Kidney glomerular epithelial cell (primary cell): ENCODE measurements around the gene NIPAL4.
"Not testable (repeated sequence)": the region's sequence is repeated elsewhere in the genome, so short reads cannot be mapped to it uniquely, and the experiment has no call there.

Experiments
- DNase-seq: peaks from one replicate; lab custom pipeline; 2025; lab: John Stamatoyannopoulos, UW

Gene NIPAL4

GRCh38 chr5:157459715-157460599 lies at the start of gene NIPAL4:
NIPAL4 (plus strand) TSS chr5:157460213; CDS start chr5:157460321, 108 bp downstream.
- DNase-seq: no peak

- no peak for DNase-seq
These were observed 44.2 kb upstream of the NIPAL4 start for GRCh38 chr5:157415838-157416237.

- DNase-seq: not testable (repeated sequence)
These were observed 40.5 kb upstream of the NIPAL4 start for GRCh38 chr5:157419521-157419920.

- DNase-seq: not testable (repeated sequence)
These were observed 30.1 kb upstream of the NIPAL4 start for GRCh38 chr5:157429920-157430319.

- DNase-seq: peak; percentile 80
These were observed 28.3 kb upstream of the NIPAL4 start for GRCh38 chr5:157431544-157432200.

- DNase-seq: no peak
These were observed 25.9 kb upstream of the NIPAL4 start for GRCh38 chr5:157434096-157434495.

- DNase-seq: no peak
These were observed 16.9 kb upstream of the NIPAL4 start for GRCh38 chr5:157443041-157443549.

GRCh38 chr5:157444224-157444623 lies 15.8 kb upstream of the NIPAL4 start:
- no peak for DNase-seq

- no peak for DNase-seq
These were observed 14.1 kb upstream of the NIPAL4 start for GRCh38 chr5:157445745-157446411.

GRCh38 chr5:157446412-157446935 lies 13.5 kb upstream of the NIPAL4 start:
- DNase-seq: no peak

- no peak for DNase-seq
These were observed 12.8 kb upstream of the NIPAL4 start for GRCh38 chr5:157447201-157447637.

GRCh38 chr5:157449011-157449723 lies 10.8 kb upstream of the NIPAL4 start:
- DNase-seq: no peak

GRCh38 chr5:157450024-157450423 lies 10.0 kb upstream of the NIPAL4 start:
- no peak for DNase-seq

GRCh38 chr5:157451806-157452205 lies 8.2 kb upstream of the NIPAL4 start:
- DNase-seq: no peak

GRCh38 chr5:157454273-157454672 lies 5.7 kb upstream of the NIPAL4 start:
- DNase-seq: no peak

GRCh38 chr5:157455057-157455456 lies 5.0 kb upstream of the NIPAL4 start:
- no peak for DNase-seq

GRCh38 chr5:157456301-157456700 lies 3.7 kb upstream of the NIPAL4 start:
- DNase-seq: no peak

GRCh38 chr5:157457391-157457790 lies 2.6 kb upstream of the NIPAL4 start:
- DNase-seq: no peak

GRCh38 chr5:157458835-157459234 lies 1.2 kb upstream of the NIPAL4 start:
- DNase-seq: no peak

- DNase-seq: no peak
These were observed 1.1 kb downstream of the NIPAL4 start for GRCh38 chr5:157460921-157461792.

GRCh38 chr5:157463081-157463480 lies 3.1 kb downstream of the NIPAL4 start:
- DNase-seq: no peak
